SJCRH30 (cell line): Measurements from ENCODE around the gene SAFB2. TPM values are rescaled to one million over a fixed set of nuclear protein-coding genes. Genes with fewer than 3 reads are reported as not detected.

Experiments
- DNase-seq, 2 experiments: peaks; one replicate each; pipeline ENCODE4 v3.0.0-alpha.2; 2015 to 2020
- H3K27ac ChIP-seq: fragments of 250-450 bp; sonication (Bioruptor Pico); 2 replicates; pipeline ENCODE4 v1.5.1; 2020; ENCODE audit warnings: mild to moderate bottlenecking, moderate library complexity
- H3K27me3 ChIP-seq: fragments of 250-450 bp; sonication (Bioruptor Pico); 2 replicates; pipeline ENCODE4 v1.5.1; 2020; ENCODE audit warnings: mild to moderate bottlenecking, moderate library complexity
- H3K36me3 ChIP-seq: fragments of 250-450 bp; sonication (Bioruptor Pico); 2 replicates; pipeline ENCODE4 v1.5.1; 2020; ENCODE audit warnings: mild to moderate bottlenecking, moderate library complexity
- H3K4me1 ChIP-seq: fragments of 250-450 bp; sonication (Bioruptor Pico); 2 replicates; pipeline ENCODE4 v1.5.1; 2020; ENCODE audit warnings: mild to moderate bottlenecking, moderate library complexity
- H3K4me3 ChIP-seq: fragments of 250-450 bp; sonication (Bioruptor Pico); 2 replicates; pipeline ENCODE4 v1.5.1; 2020; ENCODE audit warnings: mild to moderate bottlenecking, moderate library complexity
- H3K9me3 ChIP-seq: fragments of 250-450 bp; sonication (Bioruptor Pico); replicated peaks from 2 replicates; pipeline ENCODE4 v1.5.1; 2020; ENCODE audit warnings: mild to moderate bottlenecking, moderate library complexity
- total RNA-seq: library from RNA; depleted of rRNA; stranded (reverse); fragments of >200 nt; shearing (Covaris generic); gene quantifications from 2 replicates; pipeline ENCODE4 v1.2.3, GENCODE V29; 2014; rRNA removed

Gene SAFB2
- total RNA-seq, 1 experiment from 2014 or later = 41.8 TPM

DNA sequence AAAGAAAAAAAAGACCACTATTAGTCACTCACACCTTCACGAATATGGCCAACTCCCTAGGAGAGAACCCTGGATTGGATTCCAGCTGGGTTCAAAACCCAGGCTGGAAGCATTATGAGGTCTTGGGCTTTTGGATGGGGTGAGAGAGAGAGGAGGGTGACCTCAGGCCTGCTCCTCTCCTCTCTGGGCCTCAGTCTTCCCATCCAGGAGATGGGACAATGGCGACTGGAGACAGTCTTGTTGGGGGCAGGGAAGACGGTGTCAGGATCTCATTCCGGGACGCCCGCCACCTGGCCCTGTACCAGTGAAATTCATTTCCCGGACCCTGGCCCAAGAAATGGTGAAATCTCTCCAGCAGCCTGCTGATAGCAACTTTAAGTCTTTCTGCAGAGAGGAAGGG lies 81.1 kb downstream of the SAFB2 start:
- Histone ChIP-seq H3K9me3 (no peaks in the 10 kb centered on the region), H3K27ac (no peak overlapping the region), H3K4me1 (no peaks in the 10 kb centered on the region), H3K36me3 (no peaks in the 10 kb centered on the region), H3K27me3 (no peaks in the 10 kb centered on the region), H3K4me3 (no peak overlapping the region)
- DNase-seq = no peak

DNA sequence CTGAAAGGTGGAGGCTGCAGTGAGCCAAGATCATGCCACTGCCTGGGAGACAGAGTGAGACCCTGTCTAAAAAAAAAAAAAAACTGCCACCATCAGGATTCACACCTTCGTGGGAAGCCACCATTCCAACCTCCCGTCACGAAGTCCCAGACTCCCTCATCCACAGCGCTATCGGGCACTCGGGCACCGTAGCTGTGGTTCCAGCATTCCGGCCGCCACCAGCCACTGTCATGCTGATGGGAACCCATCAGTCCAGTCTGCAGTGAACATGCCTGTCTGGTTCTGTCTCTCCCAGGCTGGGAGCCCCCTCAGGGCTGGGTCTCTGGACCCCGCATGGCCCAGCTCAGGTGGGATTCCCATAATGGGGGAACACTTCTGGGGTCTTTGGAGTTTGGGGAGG lies 82.4 kb downstream of the SAFB2 start:
- Histone ChIP-seq H3K4me1 (no peaks in the 10 kb centered on the region), H3K36me3 (no peaks in the 10 kb centered on the region), H3K4me3 (no peak overlapping the region), H3K27ac (no peak overlapping the region), H3K27me3 (no peaks in the 10 kb centered on the region), H3K9me3 (peaks cover 2% of the 10 kb centered on the region)
- no peak for DNase-seq

- Histone ChIP-seq H3K4me3 (no peak overlapping the region), H3K27me3 (no peaks in the 10 kb centered on the region), H3K27ac (no peak overlapping the region), H3K9me3 (peaks cover 9% of the 10 kb centered on the region), H3K36me3 (peaks cover 2% of the 10 kb centered on the region; the same call in 1 of the 2 replicates), H3K4me1 (no peaks in the 10 kb centered on the region)
- DNase-seq = no peak
Measured at GRCh38 chr19:5537870-5538269, 84.7 kb downstream of the SAFB2 start.

Other genes with a start within 250 kb of the SAFB2 start
- gene ZNRF4, start 167.4 kb downstream of the SAFB2 start, total RNA-seq = not detected in 2 replicates
- not detected in 2 replicates for gene TINCR, start 54.8 kb downstream of the SAFB2 start, total RNA-seq
- gene SAFB, start 307 bp upstream of the SAFB2 start, total RNA-seq = 78.9 and 106 TPM in 2 replicates
- 33.0 and 45.6 TPM in 2 replicates for gene MICOS13, start 57.7 kb upstream of the SAFB2 start, total RNA-seq
- gene HSD11B1L, start 58.3 kb upstream of the SAFB2 start, total RNA-seq = 0.89 and 1.3 TPM in 2 replicates
- 510 and 695 TPM in 2 replicates for gene RPL36, start 67.5 kb upstream of the SAFB2 start, total RNA-seq
- gene LONP1, start 97.4 kb upstream of the SAFB2 start, total RNA-seq = 53.5 and 54.0 TPM in 2 replicates
- gene CATSPERD, start 97.9 kb upstream of the SAFB2 start, total RNA-seq = not detected in 2 replicates
- gene PRR22, start 162.0 kb upstream of the SAFB2 start, total RNA-seq = 1.7 and 2.1 TPM in 2 replicates
- gene DUS3L, start 168.4 kb upstream of the SAFB2 start, total RNA-seq = 28.2 and 29.1 TPM in 2 replicates
- gene NRTN, start 182.3 kb upstream of the SAFB2 start, total RNA-seq = 21.5 and 23.6 TPM in 2 replicates
- 2.0 TPM in 2 replicates for gene FUT6, start 216.9 kb upstream of the SAFB2 start, total RNA-seq
- gene FUT3, start 228.7 kb upstream of the SAFB2 start, total RNA-seq = 21.9 and 23.9 TPM in 2 replicates
- 0.61 and 0.94 TPM in 2 replicates for gene FUT5, start 247.8 kb upstream of the SAFB2 start, total RNA-seq